Testis (tissue), 2 donors: Measurements from ENCODE around the gene FBXL7.

Source experiments
- POLR2A ChIP-seq: fragments of 450-650 bp; IDR thresholded peaks from one replicate; pipeline ENCODE4 v1.6.1; 2017; ENCODE audit warnings: antibody characterized with exemption, mild to moderate bottlenecking, moderate library complexity
- TF ChIP-seq, protein P1 (sequence below), 3 experiments: fragments of 450-650 bp in 2 of 3; fragments of 200-600 bp in 1 of 3; sonication (generic) in 1 of 3; IDR thresholded peaks; one replicate each; pipeline ENCODE4 v1.5.1; 2016 to 2019; ENCODE audit warnings: antibody characterized with exemption in 3 of 3, mild to moderate bottlenecking in 2 of 3, moderate library complexity in 1 of 3

DNA sequence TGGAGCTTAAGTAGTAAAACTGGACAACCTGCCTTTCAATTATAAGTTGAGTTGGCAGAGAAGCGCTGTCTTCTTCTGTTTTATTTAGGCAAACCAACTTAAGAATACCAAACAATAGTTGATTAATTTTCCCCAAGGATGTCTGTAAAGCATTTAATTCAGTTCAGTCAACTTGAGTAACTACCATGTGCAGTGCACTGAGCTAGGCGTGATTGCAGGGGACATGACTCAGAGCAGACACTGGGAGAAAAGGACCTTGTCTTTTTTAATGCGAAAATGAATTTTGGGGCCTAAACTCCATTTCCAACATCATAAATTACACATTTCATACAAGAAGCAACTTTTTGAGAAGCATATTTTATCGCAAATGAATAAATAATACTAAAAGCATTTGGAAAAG, 66.3 kb downstream of the FBXL7 start:
- TF ChIP-seq, protein P1, sequence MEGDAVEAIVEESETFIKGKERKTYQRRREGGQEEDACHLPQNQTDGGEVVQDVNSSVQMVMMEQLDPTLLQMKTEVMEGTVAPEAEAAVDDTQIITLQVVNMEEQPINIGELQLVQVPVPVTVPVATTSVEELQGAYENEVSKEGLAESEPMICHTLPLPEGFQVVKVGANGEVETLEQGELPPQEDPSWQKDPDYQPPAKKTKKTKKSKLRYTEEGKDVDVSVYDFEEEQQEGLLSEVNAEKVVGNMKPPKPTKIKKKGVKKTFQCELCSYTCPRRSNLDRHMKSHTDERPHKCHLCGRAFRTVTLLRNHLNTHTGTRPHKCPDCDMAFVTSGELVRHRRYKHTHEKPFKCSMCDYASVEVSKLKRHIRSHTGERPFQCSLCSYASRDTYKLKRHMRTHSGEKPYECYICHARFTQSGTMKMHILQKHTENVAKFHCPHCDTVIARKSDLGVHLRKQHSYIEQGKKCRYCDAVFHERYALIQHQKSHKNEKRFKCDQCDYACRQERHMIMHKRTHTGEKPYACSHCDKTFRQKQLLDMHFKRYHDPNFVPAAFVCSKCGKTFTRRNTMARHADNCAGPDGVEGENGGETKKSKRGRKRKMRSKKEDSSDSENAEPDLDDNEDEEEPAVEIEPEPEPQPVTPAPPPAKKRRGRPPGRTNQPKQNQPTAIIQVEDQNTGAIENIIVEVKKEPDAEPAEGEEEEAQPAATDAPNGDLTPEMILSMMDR (IDR thresholded peaks at IDR 0.05): no peak
- TF ChIP-seq POLR2A: no peak
